GM19452 (cell line): ENCODE data around the gene CDHR3.
A peak's percentile ranks its signal among the peaks of the same experiment; 100 is the strongest.

ENCODE experiments used
- ATAC-seq: cut with Tn5 transposase; IDR thresholded peaks from one replicate; pipeline ENCODE4 v1.9.1; 2021; ENCODE audit not compliant: unreplicated experiment

CDHR3 gene

GRCh38 chr7:106022193-106022821 lies 59.2 kb downstream of the CDHR3 start:
- ATAC-seq: peak; percentile 82

- no peak for ATAC-seq
These were observed 60.6 kb downstream of the CDHR3 start for GRCh38 chr7:106023369-106024322.

GRCh38 chr7:106026101-106026500 lies 63.0 kb downstream of the CDHR3 start:
- ATAC-seq: no peak

GRCh38 chr7:106029451-106029850 lies 66.4 kb downstream of the CDHR3 start:
- ATAC-seq: no peak

GRCh38 chr7:106029941-106030340 lies 66.9 kb downstream of the CDHR3 start:
- no peak for ATAC-seq

GRCh38 chr7:106031300-106032035 lies 68.4 kb downstream of the CDHR3 start:
- ATAC-seq: no peak

- ATAC-seq: no peak
These were observed 69.2 kb downstream of the CDHR3 start for GRCh38 chr7:106032295-106032694.

GRCh38 chr7:106033735-106034134 lies 70.7 kb downstream of the CDHR3 start:
- no peak for ATAC-seq

- no peak for ATAC-seq
These were observed 71.3 kb downstream of the CDHR3 start for GRCh38 chr7:106034383-106034782.

GRCh38 chr7:106035568-106035967 lies 72.5 kb downstream of the CDHR3 start:
- ATAC-seq: no peak

GRCh38 chr7:106036004-106036403 lies 72.9 kb downstream of the CDHR3 start:
- no peak for ATAC-seq

- ATAC-seq: no peak
These were observed 74.6 kb downstream of the CDHR3 start for GRCh38 chr7:106037489-106038176.

- ATAC-seq: no peak
These were observed 75.2 kb downstream of the CDHR3 start for GRCh38 chr7:106038289-106038688.

- ATAC-seq: no peak
These were observed 75.9 kb downstream of the CDHR3 start for GRCh38 chr7:106038916-106039315.

GRCh38 chr7:106039486-106040060 lies 76.5 kb downstream of the CDHR3 start:
- no peak for ATAC-seq

- ATAC-seq: no peak
These were observed 78.2 kb downstream of the CDHR3 start for GRCh38 chr7:106041140-106041717.

- ATAC-seq: no peak
These were observed 79.1 kb downstream of the CDHR3 start for GRCh38 chr7:106042196-106042611.

GRCh38 chr7:106045139-106045538 lies 82.1 kb downstream of the CDHR3 start:
- ATAC-seq: no peak

- no peak for ATAC-seq
These were observed 82.5 kb downstream of the CDHR3 start for GRCh38 chr7:106045586-106045985.

- no peak for ATAC-seq
These were observed 84.1 kb downstream of the CDHR3 start for GRCh38 chr7:106047184-106047583.
